Lower leg skin (tissue), 3 donors: ENCODE results near the gene POLR3G.

Source experiments
- CTCF ChIP-seq, 3 donors: fragments of 450-650 bp; IDR thresholded peaks; one replicate each; pipeline ENCODE4 v1.5.1; 2016; ENCODE audit warnings: antibody characterized with exemption in 3 of 3, mild to moderate bottlenecking in 3 of 3, moderate library complexity in 2 of 3
- POLR2A ChIP-seq, 2 donors: fragments of 450-650 bp; IDR thresholded peaks; one replicate each; pipeline ENCODE4 v1.6.1; 2016 to 2017; ENCODE audit warnings: antibody characterized with exemption in 2 of 2, mild to moderate bottlenecking in 1 of 2, moderate library complexity in 1 of 2

- no peak for TF ChIP-seq CTCF (IDR thresholded peaks at IDR 0.05)
- TF ChIP-seq POLR2A (IDR thresholded peaks at IDR 0.05), result no peak
These were observed 81.0 kb downstream of the POLR3G start for GRCh38 chr5:90555666-90556065.
